WI38 (cell line): ENCODE measurements around the gene FADS3.

Experiments
- H3K4me3 ChIP-seq: 2 replicates; pipeline ENCODE4 v1.5.1; 2011; ENCODE audit warnings: low read depth, mild to moderate bottlenecking, control low read depth, low read length
- CTCF ChIP-seq: IDR thresholded peaks from 2 replicates; pipeline ENCODE4 v1.5.1; 2012; ENCODE audit warnings: low read depth, mild to moderate bottlenecking, control low read depth, low read length

The FADS3 gene

DNA sequence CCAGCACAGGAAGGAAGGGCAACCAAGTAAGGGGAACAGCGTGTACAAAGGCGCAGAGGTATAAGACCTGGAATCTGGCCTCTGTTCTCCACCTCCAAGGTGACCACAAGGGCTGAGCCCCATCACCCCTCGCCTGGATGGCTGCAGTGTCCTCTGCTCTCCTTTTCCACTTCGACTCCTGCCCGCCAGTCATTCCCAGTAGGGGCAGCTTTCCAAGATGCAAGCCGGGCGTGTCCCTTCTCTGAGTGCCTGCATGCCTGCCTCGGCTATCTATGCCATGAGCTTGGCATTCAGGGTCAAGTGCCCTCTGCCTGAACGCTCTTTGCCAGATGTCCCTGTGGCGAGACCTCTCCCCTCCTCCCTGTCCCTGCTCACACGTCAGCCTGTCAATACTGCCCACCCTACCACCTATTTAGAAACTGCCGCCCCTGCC, 17.0 kb downstream of the FADS3 start:
- TF ChIP-seq CTCF, result no peak
- H3K4me3 ChIP-seq, result no peak overlapping the region

GRCh38 chr11:61873588-61874376, 17.6 kb downstream of the FADS3 start:
- no peak for TF ChIP-seq CTCF
- no peak overlapping the region for H3K4me3 ChIP-seq

GRCh38 chr11:61872935-61873565, 18.3 kb downstream of the FADS3 start:
- TF ChIP-seq CTCF, result no peak

GRCh38 chr11:61871158-61871597, 20.2 kb downstream of the FADS3 start:
- no peak overlapping the region for H3K4me3 ChIP-seq

More at GRCh38 chr11:61872935-61873565, 18.3 kb downstream of the FADS3 start:
- no peak overlapping the region for H3K4me3 ChIP-seq

GRCh38 chr11:61870541-61871031, 20.8 kb downstream of the FADS3 start:
- no peak overlapping the region for H3K4me3 ChIP-seq
- no peak for TF ChIP-seq CTCF

More at GRCh38 chr11:61871158-61871597, 20.2 kb downstream of the FADS3 start:
- TF ChIP-seq CTCF, result peak; percentile 90

DNA sequence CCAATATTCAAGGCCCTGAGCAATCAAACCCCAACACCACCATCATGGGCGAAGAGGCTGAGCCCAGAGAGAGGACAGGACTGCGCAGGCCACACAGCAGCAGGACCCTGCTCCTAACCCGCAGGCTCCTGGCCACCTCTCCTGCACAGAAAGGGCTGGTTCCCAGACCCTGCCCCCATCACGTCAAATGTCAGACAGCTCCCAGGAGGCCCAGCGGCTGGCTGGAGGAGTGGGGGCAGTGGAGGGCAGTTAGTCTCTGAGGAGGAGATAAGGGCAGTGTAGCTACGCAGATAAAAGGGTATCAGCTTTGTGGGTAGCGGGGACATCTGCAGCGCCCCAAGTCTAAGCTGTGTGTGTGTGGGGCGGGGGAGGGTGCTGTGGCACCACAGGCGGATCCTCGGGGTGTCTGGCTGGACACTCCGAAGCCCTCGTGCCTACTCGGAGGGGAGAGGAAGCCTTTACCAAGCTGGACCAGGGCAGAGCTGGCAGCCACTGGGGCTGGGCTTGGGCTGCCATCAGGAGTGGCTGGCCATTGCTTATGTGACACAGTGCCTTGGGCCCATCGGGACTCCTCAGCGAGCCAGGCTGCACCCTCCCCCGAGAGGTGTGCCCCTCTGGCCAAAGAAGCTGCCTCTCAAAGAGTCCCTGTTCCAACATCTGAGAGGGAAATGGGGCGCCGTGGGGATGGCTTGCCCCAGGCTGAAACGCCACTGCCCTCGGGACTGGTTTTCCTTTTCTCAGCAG, 21.5 kb downstream of the FADS3 start:
- H3K4me3 ChIP-seq, result no peak overlapping the region
- TF ChIP-seq CTCF, result no peak
